OCI-LY3 (cell line): Measurements from ENCODE around the gene OTOS.

Experiments
- H2AFZ ChIP-seq: fragments of 200-600, 300-600 bp; shearing (Covaris generic); 2 replicates; pipeline ENCODE4 v1.6.0; 2014; ENCODE audit warnings: antibody characterized with exemption, low read depth, low read length
- H3K27ac ChIP-seq: fragments of 200-600, 300-600 bp; sonication (generic); 2 replicates; pipeline ENCODE4 v1.5.1; 2014; ENCODE audit warnings: mild to moderate bottlenecking, low read length, moderate library complexity, mixed read lengths
- H3K27me3 ChIP-seq: fragments of 200-600, 300-600 bp; sonication (generic); 2 replicates; pipeline ENCODE4 v1.6.1; 2014; ENCODE audit warnings: low read depth, low read length, mixed read lengths
- H3K36me3 ChIP-seq: fragments of 200-600, 300-600 bp; sonication (generic); replicated peaks from 2 replicates; pipeline ENCODE3; 2014; ENCODE audit warnings: low read depth, low read length, mixed read lengths
- H3K4me1 ChIP-seq: fragments of 300-600, 200-600 bp; sonication (generic); 2 replicates; pipeline ENCODE4 v1.6.1; 2014; ENCODE audit warnings: low read length, mixed read lengths
- H3K4me2 ChIP-seq: fragments of 200-600, 300-600 bp; sonication (generic); 2 replicates; pipeline ENCODE4 v1.6.1; 2014; ENCODE audit warnings: low read length, mixed read lengths
- H3K4me3 ChIP-seq: fragments of 300-600, 200-600 bp; sonication (generic); 2 replicates; pipeline ENCODE4 v1.5.1; 2014; ENCODE audit warnings: antibody characterized with exemption, mild to moderate bottlenecking, low read length, moderate library complexity
- H3K79me2 ChIP-seq: fragments of 300-600, 200-600 bp; shearing (Covaris generic); 2 replicates; pipeline ENCODE4 v1.6.1; 2014; ENCODE audit warnings: mild to moderate bottlenecking, low read length, mixed read lengths
- H3K9ac ChIP-seq: fragments of 300-600, 200-600 bp; shearing (Covaris generic); 2 replicates; pipeline ENCODE4 v1.6.0; 2014; ENCODE audit warnings: mild to moderate bottlenecking, low read length, moderate library complexity
- H3K9me3 ChIP-seq: fragments of 200-600, 300-600 bp; shearing (Covaris generic); 2 replicates; pipeline ENCODE4 v1.6.1; 2014; ENCODE audit warnings: low read length, mixed read lengths; ENCODE audit not compliant: insufficient read depth
- H4K20me1 ChIP-seq: fragments of 200-600, 300-600 bp; sonication (generic); 2 replicates; pipeline ENCODE4 v1.6.1; 2016; ENCODE audit warnings: low read length, mixed read lengths; ENCODE audit not compliant: insufficient read depth
- CTCF ChIP-seq: fragments of 200-600, 300-600 bp; sonication (generic); IDR thresholded peaks from 2 replicates; pipeline ENCODE4 v1.5.1; 2014; ENCODE audit warnings: antibody characterized with exemption, low read length, low read depth
- EZH2phosphoT487 ChIP-seq: fragments of 200-600 bp; shearing (Covaris generic); IDR thresholded peaks from 2 replicates; pipeline ENCODE4 v1.6.1; 2018; ENCODE audit warnings: antibody characterized with exemption, mixed run types, low read depth

The OTOS gene

GRCh38 chr2:240169486-240170353, 29.3 kb upstream of the OTOS start:
- H3K4me1 ChIP-seq = no peaks in the 10 kb centered on the region
- no peaks in the 10 kb centered on the region for H3K27me3 ChIP-seq
- no peaks in the 10 kb centered on the region for H3K36me3 ChIP-seq
- no peak for TF ChIP-seq CTCF
- no peak for TF ChIP-seq EZH2phosphoT487
- no peak overlapping the region for H3K27ac ChIP-seq
- H3K9ac ChIP-seq = no peak overlapping the region
- H3K4me2 ChIP-seq = no peak overlapping the region
- no peak overlapping the region for H2AFZ ChIP-seq
- H3K4me3 ChIP-seq = no peak overlapping the region
- no peaks in the 10 kb centered on the region for H3K79me2 ChIP-seq
- no peaks in the 10 kb centered on the region for H3K9me3 ChIP-seq
- no peaks in the 10 kb centered on the region for H4K20me1 ChIP-seq

GRCh38 chr2:240168546-240169361, 28.3 kb upstream of the OTOS start:
- no peaks in the 10 kb centered on the region for H3K4me1 ChIP-seq
- no peaks in the 10 kb centered on the region for H3K79me2 ChIP-seq
- H3K9me3 ChIP-seq = no peaks in the 10 kb centered on the region
- H4K20me1 ChIP-seq = no peaks in the 10 kb centered on the region
- no peak overlapping the region for H3K9ac ChIP-seq
- no peak overlapping the region for H3K4me3 ChIP-seq
- H3K27ac ChIP-seq = no peak overlapping the region
- no peak overlapping the region for H3K4me2 ChIP-seq
- H2AFZ ChIP-seq = no peak overlapping the region
- H3K36me3 ChIP-seq = no peaks in the 10 kb centered on the region
- no peak for TF ChIP-seq EZH2phosphoT487
- H3K27me3 ChIP-seq = no peaks in the 10 kb centered on the region

GRCh38 chr2:240168041-240168440, 27.6 kb upstream of the OTOS start:
- H3K4me3 ChIP-seq = no peak overlapping the region
- no peaks in the 10 kb centered on the region for H3K79me2 ChIP-seq
- TF ChIP-seq CTCF (no peak), EZH2phosphoT487 (no peak)
- H4K20me1 ChIP-seq = no peaks in the 10 kb centered on the region
- no peaks in the 10 kb centered on the region for H3K27me3 ChIP-seq
- no peak overlapping the region for H2AFZ ChIP-seq
- no peaks in the 10 kb centered on the region for H3K4me1 ChIP-seq
- no peaks in the 10 kb centered on the region for H3K9me3 ChIP-seq
- no peak overlapping the region for H3K27ac ChIP-seq
- no peak overlapping the region for H3K4me2 ChIP-seq
- H3K36me3 ChIP-seq = no peaks in the 10 kb centered on the region
- no peak overlapping the region for H3K9ac ChIP-seq

GRCh38 chr2:240167588-240167880, 27.1 kb upstream of the OTOS start:
- Histone ChIP-seq H3K9me3 (no peaks in the 10 kb centered on the region), H3K4me3 (no peak overlapping the region), H4K20me1 (no peaks in the 10 kb centered on the region), H3K36me3 (no peaks in the 10 kb centered on the region), H3K4me2 (no peak overlapping the region), H3K27ac (no peak overlapping the region), H3K27me3 (no peaks in the 10 kb centered on the region), H3K9ac (no peak overlapping the region), H3K79me2 (no peaks in the 10 kb centered on the region), H3K4me1 (no peaks in the 10 kb centered on the region), H2AFZ (no peak overlapping the region)
- TF ChIP-seq CTCF = no peak
- TF ChIP-seq EZH2phosphoT487 = no peak
